Type B pancreatic cell (in vitro differentiated cells): ENCODE data around the gene CMKLR1. TPM values are rescaled to one million over a fixed set of nuclear protein-coding genes. Genes with fewer than 3 reads are reported as not detected.

Experiments used
- DNase-seq: peaks from one replicate; pipeline ENCODE4 v3.0.0; 2021; ENCODE audit warnings: mixed read lengths; ENCODE audit not compliant: unreplicated experiment; ENCODE audit errors: extremely low spot score
- H3K27ac Mint-ChIP-seq: 2 replicates; pipeline ENCODE4 v1.8.0; 2021; ENCODE audit warnings: mild to moderate bottlenecking, mixed read lengths
- H3K27me3 Mint-ChIP-seq: 2 replicates; pipeline ENCODE4 v1.8.0; 2021; ENCODE audit warnings: mixed read lengths
- H3K36me3 Mint-ChIP-seq: 2 replicates; pipeline ENCODE4 v1.8.0; 2021; ENCODE audit warnings: mixed read lengths
- H3K4me1 Mint-ChIP-seq: one replicate; pipeline ENCODE4 v1.8.0; 2021; ENCODE audit warnings: mixed read lengths; ENCODE audit not compliant: unreplicated experiment
- H3K4me3 Mint-ChIP-seq: 2 replicates; pipeline ENCODE4 v1.8.0; 2021; ENCODE audit warnings: mild to moderate bottlenecking, mixed read lengths
- H3K9me3 Mint-ChIP-seq: 2 replicates; pipeline ENCODE4 v1.8.0; 2021; ENCODE audit warnings: mixed read lengths
- CTCF ChIP-seq: fragments of 200-600 bp; sonication (generic); conservative IDR thresholded peaks from 2 replicates; pipeline ENCODE4 v1.5.0; 2021; ENCODE audit warnings: antibody characterized with exemption, mild to moderate bottlenecking
- total RNA-seq: library from RNA; stranded (reverse); gene quantifications from 2 replicates; pipeline ENCODE4 v1.2.1, GENCODE V29; 2021; ENCODE audit warnings: low replicate concordance

CMKLR1 gene
- total RNA-seq, 1 donor from 2014 or later: 0.97 TPM

GRCh38 chr12:108289350-108290161 is 49.6 kb downstream of the CMKLR1 start:
- Mint-ChIP-seq H3K9me3 (no peaks in the 10 kb centered on the region), H3K4me3 (no peak overlapping the region), H3K36me3 (no peaks in the 10 kb centered on the region), H3K27ac (no peak overlapping the region), H3K4me1 (no peaks in the 10 kb centered on the region), H3K27me3 (peaks cover 41% of the 10 kb centered on the region)
- DNase-seq: no peak
- no peak for TF ChIP-seq CTCF

GRCh38 chr12:108287227-108287626 is 51.9 kb downstream of the CMKLR1 start:
- Mint-ChIP-seq H3K27ac (no peak overlapping the region), H3K27me3 (peaks cover 39% of the 10 kb centered on the region)

GRCh38 chr12:108285016-108285415 is 54.1 kb downstream of the CMKLR1 start:
- H3K4me3 Mint-ChIP-seq: no peak overlapping the region
- no peaks in the 10 kb centered on the region for H3K4me1 Mint-ChIP-seq
- H3K9me3 Mint-ChIP-seq: no peaks in the 10 kb centered on the region
- no peak for DNase-seq
- H3K36me3 Mint-ChIP-seq: no peaks in the 10 kb centered on the region
- H3K27me3 Mint-ChIP-seq: peaks cover 34% of the 10 kb centered on the region
- no peak for TF ChIP-seq CTCF
- H3K27ac Mint-ChIP-seq: no peak overlapping the region

More at GRCh38 chr12:108287227-108287626, 51.9 kb downstream of the CMKLR1 start:
- no peak for TF ChIP-seq CTCF
- no peaks in the 10 kb centered on the region for H3K4me1 Mint-ChIP-seq
- no peak overlapping the region for H3K4me3 Mint-ChIP-seq
- H3K36me3 Mint-ChIP-seq: no peaks in the 10 kb centered on the region
- H3K9me3 Mint-ChIP-seq: no peaks in the 10 kb centered on the region
- no peak for DNase-seq

GRCh38 chr12:108284163-108284562 is 54.9 kb downstream of the CMKLR1 start:
- DNase-seq: no peak
- H3K27ac Mint-ChIP-seq: no peak overlapping the region
- peaks cover 31% of the 10 kb centered on the region for H3K27me3 Mint-ChIP-seq
- no peak for TF ChIP-seq CTCF
- no peaks in the 10 kb centered on the region for H3K36me3 Mint-ChIP-seq
- no peak overlapping the region for H3K4me3 Mint-ChIP-seq
- H3K9me3 Mint-ChIP-seq: no peaks in the 10 kb centered on the region
- H3K4me1 Mint-ChIP-seq: no peaks in the 10 kb centered on the region

- no peaks in the 10 kb centered on the region for H3K4me1 Mint-ChIP-seq
- H3K4me3 Mint-ChIP-seq: no peak overlapping the region
- no peaks in the 10 kb centered on the region for H3K36me3 Mint-ChIP-seq
- no peak for DNase-seq
- no peaks in the 10 kb centered on the region for H3K9me3 Mint-ChIP-seq
- peaks cover 36% of the 10 kb centered on the region for H3K27me3 Mint-ChIP-seq
- no peak for TF ChIP-seq CTCF
- no peak overlapping the region for H3K27ac Mint-ChIP-seq
Observed at GRCh38 chr12:108282676-108283075, 56.4 kb downstream of the CMKLR1 start.
